ENCODE results near the gene PIAS1.

PIAS1 gene

DNA sequence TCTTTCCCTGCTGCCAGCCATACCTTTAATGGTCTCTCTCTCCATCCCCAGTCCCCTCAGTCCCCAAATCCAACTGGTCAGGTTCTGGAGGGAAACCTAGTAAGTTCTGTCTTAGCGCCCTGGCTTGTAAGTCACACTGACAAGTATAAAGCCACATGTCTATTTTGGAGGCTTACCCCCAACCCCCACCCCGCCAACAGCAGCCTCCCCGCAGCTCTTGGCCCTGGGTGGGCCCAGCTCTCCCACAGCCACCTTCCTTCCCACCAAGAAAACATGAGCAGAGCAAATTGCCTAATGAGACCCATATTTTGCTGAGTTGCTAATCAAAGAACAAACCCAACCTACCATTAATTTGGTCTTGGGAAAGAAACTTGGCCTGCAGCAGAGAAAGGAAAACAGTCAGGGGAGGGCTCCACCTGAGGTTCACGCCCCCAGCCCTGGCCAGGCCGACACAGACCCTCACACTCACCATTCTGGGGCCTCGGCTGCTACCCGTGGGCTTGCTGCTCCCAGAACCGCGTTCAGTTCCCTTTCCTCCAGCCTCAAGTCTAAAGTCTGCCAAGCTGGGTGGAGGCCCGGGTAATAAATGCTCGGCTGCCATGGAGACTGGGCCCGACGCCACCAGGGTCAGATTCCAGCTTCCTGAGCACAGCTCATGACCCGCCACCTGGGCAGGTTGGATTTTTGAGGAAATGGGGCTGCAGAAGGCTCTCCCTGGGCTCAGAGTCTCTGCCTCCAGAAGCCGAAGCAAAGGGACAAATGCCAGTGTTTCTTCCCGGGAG, 150.9 kb downstream of the PIAS1 start, which contains the start of gene CALML4:
CALML4 (minus strand) TSS at position 557 of the 782 bp plus-strand sequence; CDS start at position 472, 85 bp downstream.
- no peak for DNase-seq

GRCh38 chr15:68205558-68205944, 151.4 kb downstream of the PIAS1 start:
- Mint-ChIP-seq H3K4me3 (no peak overlapping the region), H3K36me3 (peaks cover 30 to 38% of the 10 kb centered on the region in 2 donors), H3K4me1 (peaks cover 27 to 38% of the 10 kb centered on the region in 2 donors), H3K27me3 (no peaks in the 10 kb centered on the region), H3K27ac (no peak overlapping the region), H3K9me3 (no peaks in the 10 kb centered on the region)
- no peak for DNase-seq
- no peak for ATAC-seq (replicated peaks)

More for the DNA sequence above, 150.9 kb downstream of the PIAS1 start, which contains the start of gene CALML4:
- H3K27ac Mint-ChIP-seq, result no peak within 1 kb of the TSS
- no peak for ATAC-seq (replicated peaks)
- peaks cover 29 to 35% of the 10 kb centered on the region in 2 donors for H3K36me3 Mint-ChIP-seq
- no peaks in the 10 kb centered on the region for H3K27me3 Mint-ChIP-seq
- no peaks in the 10 kb centered on the region for H3K9me3 Mint-ChIP-seq
- peak within 1 kb of the TSS in 1 of 2 donors; percentile 46 for H3K4me3 Mint-ChIP-seq
- peaks cover 24 to 32% of the 10 kb centered on the region in 2 donors for H3K4me1 Mint-ChIP-seq

DNA sequence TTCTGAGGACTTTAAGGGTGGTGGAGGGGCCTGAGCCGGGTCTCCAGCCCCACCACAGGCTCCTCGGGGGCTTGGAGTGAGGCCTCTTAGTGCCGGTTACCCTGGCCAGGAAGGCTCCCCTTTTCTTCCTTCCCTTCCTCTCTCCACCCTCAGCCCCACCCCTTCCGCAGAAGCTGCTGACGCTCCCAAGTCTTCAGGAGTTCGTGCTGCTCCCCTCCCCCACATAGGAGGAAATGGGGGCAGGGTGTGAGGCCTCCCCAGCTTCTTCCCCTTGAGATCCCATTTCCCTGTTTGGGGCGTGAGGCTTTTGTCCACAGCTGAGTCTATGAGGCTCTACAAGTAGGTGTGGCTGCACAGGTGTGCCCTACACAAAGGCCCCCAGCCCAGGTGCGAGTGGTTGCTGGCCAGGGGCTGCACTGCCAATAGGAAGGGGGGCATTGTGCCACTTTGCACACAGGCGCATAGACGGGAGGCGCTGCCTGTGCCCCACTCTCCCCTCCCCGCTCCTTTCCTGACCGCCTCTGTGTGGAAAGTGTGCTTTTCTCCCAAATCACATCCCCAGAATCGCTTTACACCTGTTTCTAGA, 151.9 kb downstream of the PIAS1 start:
- Mint-ChIP-seq H3K27ac (peak overlapping the region; percentile 71), H3K36me3 (peaks cover 30 to 43% of the 10 kb centered on the region in 2 donors), H3K27me3 (no peaks in the 10 kb centered on the region), H3K4me3 (peak overlapping the region in 1 of 2 donors; percentile 46), H3K4me1 (peaks cover 27 to 43% of the 10 kb centered on the region in 2 donors), H3K9me3 (no peaks in the 10 kb centered on the region)
- ATAC-seq (replicated peaks), result no peak
- no peak for DNase-seq

DNA sequence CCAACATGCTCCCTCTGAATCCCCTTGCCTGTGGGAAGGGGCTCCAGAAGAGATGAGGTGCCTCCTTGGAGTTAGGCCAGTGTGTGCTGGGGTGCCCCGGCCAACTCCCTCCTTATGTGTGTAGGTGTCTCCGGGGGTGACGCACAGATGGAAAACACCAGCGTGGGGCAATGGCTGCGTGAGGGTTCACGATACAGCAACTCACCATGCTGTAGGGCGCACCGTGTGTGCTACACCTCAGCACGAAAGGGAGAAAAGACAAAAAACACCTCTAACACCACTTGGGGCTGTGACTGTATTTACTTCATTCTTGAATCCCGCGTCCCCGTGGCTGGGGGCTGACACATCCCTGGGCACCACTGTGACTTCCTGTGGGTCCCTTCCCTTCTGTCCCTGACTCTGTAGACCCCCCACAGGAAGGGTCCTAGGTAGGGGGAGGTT, 152.6 kb downstream of the PIAS1 start:
- peaks cover 27 to 49% of the 10 kb centered on the region in 2 donors for H3K4me1 Mint-ChIP-seq
- H3K9me3 Mint-ChIP-seq, result no peaks in the 10 kb centered on the region
- no peak for DNase-seq
- no peak for ATAC-seq (replicated peaks)
- H3K4me3 Mint-ChIP-seq, result no peak overlapping the region
- no peak overlapping the region for H3K27ac Mint-ChIP-seq
- H3K36me3 Mint-ChIP-seq, result peaks cover 32 to 50% of the 10 kb centered on the region in 2 donors
- no peaks in the 10 kb centered on the region for H3K27me3 Mint-ChIP-seq

- ATAC-seq (replicated peaks) (no peak), DNase-seq (no peak)
- no peak overlapping the region for H3K4me3 Mint-ChIP-seq
- peaks cover 37 to 55% of the 10 kb centered on the region in 2 donors for H3K36me3 Mint-ChIP-seq
- H3K4me1 Mint-ChIP-seq, result peaks cover 27 to 49% of the 10 kb centered on the region in 2 donors
- H3K27me3 Mint-ChIP-seq, result no peaks in the 10 kb centered on the region
- no peak overlapping the region for H3K27ac Mint-ChIP-seq
- H3K9me3 Mint-ChIP-seq, result no peaks in the 10 kb centered on the region
Observed at GRCh38 chr15:68207176-68207935, 153.2 kb downstream of the PIAS1 start.

- H3K4me1 Mint-ChIP-seq, result peaks cover 27 to 49% of the 10 kb centered on the region in 2 donors
Observed at GRCh38 chr15:68208136-68208535, 154.0 kb downstream of the PIAS1 start.

GRCh38 chr15:68208636-68209240, 154.6 kb downstream of the PIAS1 start:
- H3K4me1 Mint-ChIP-seq, result peaks cover 28 to 49% of the 10 kb centered on the region in 2 donors
- H3K27ac Mint-ChIP-seq, result peak overlapping the region; percentile 60
- DNase-seq (no peak), ATAC-seq (replicated peaks) (peak; percentile 31 to 40)
- H3K9me3 Mint-ChIP-seq, result no peaks in the 10 kb centered on the region
- H3K27me3 Mint-ChIP-seq, result no peaks in the 10 kb centered on the region
- peak overlapping the region in 1 of 2 donors; percentile 36 for H3K4me3 Mint-ChIP-seq
- peaks cover 39 to 57% of the 10 kb centered on the region in 2 donors for H3K36me3 Mint-ChIP-seq

More at GRCh38 chr15:68208136-68208535, 154.0 kb downstream of the PIAS1 start:
- H3K27ac Mint-ChIP-seq, result no peak overlapping the region
- no peaks in the 10 kb centered on the region for H3K9me3 Mint-ChIP-seq
- H3K36me3 Mint-ChIP-seq, result peaks cover 37 to 55% of the 10 kb centered on the region in 2 donors
- DNase-seq, result no peak
- H3K4me3 Mint-ChIP-seq, result peak overlapping the region in 1 of 2 donors; percentile 23
- no peaks in the 10 kb centered on the region for H3K27me3 Mint-ChIP-seq
- no peak for ATAC-seq (replicated peaks)

GRCh38 chr15:68209272-68209671, 155.2 kb downstream of the PIAS1 start:
- Mint-ChIP-seq H3K27ac (peak overlapping the region; percentile 11), H3K4me1 (peaks cover 31 to 49% of the 10 kb centered on the region in 2 donors), H3K4me3 (no peak overlapping the region), H3K9me3 (no peaks in the 10 kb centered on the region), H3K36me3 (peaks cover 43 to 62% of the 10 kb centered on the region in 2 donors), H3K27me3 (no peaks in the 10 kb centered on the region)
- DNase-seq, result no peak
- ATAC-seq (replicated peaks), result peak in 1 of 2 donors; percentile 9

DNA sequence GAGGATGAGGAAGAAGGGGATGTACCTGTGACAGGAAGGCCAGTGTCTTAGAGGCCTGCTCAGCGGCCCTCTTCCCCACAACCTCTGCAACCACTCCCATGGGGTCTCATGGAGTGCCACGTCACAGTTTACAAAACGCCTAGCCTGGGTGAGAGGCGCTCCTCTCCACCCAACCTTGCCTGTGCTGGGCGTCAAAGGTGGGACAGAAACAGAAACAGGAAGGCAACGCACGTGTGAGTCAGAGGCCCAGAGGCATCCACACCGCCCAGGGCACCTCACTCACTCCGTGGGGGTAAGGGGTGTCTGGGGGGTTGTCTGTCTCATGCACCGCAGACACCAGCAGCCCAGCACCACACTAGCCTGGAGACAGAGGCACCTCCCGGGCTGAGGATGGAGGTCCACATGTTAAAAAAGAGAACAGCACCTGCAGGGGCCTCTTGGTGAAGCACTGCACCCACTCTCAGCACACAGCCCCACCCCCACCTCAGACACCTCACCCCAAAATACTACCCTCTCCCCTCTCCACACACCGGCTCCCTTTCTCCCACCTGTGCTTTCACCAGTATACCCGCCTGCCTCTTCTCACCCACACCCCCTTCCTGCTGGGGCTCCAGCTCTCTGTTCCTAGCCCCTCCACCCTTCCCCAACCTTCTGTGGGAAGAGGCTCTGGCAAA, 155.8 kb downstream of the PIAS1 start:
- H3K27ac Mint-ChIP-seq, result peak overlapping the region; percentile 11
- peaks cover 41 to 60% of the 10 kb centered on the region in 2 donors for H3K36me3 Mint-ChIP-seq
- ATAC-seq (replicated peaks), result peak; percentile 80 to 83
- H3K27me3 Mint-ChIP-seq, result no peaks in the 10 kb centered on the region
- H3K4me3 Mint-ChIP-seq, result peak overlapping the region; percentile 5 to 48
- no peaks in the 10 kb centered on the region for H3K9me3 Mint-ChIP-seq
- DNase-seq, result peak; percentile 32
- peaks cover 31 to 49% of the 10 kb centered on the region in 2 donors for H3K4me1 Mint-ChIP-seq

DNA sequence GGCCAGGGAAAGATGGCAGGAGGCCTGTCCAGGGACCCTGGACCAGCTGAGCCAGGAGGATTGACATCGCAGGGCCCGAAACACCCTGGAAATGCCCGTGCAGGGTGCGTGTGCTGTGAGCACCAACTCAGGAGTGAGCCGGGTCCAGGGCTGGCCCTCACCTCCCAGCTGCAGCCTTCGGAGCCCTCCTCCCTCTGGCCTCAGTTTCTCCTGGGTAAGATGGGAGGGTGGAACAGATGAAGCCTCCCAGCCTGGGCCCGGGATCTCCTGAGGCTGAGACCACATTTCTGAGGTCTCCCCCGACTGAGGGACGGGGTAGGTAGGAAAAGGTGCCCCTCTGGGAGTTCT, 156.3 kb downstream of the PIAS1 start:
- Mint-ChIP-seq H3K27me3 (no peaks in the 10 kb centered on the region), H3K27ac (peak overlapping the region; percentile 11), H3K36me3 (peaks cover 40 to 58% of the 10 kb centered on the region in 2 donors), H3K4me3 (no peak overlapping the region), H3K9me3 (no peaks in the 10 kb centered on the region), H3K4me1 (peaks cover 31 to 49% of the 10 kb centered on the region in 2 donors)
- DNase-seq, result no peak
- ATAC-seq (replicated peaks), result no peak

- ATAC-seq (replicated peaks), result peak; percentile 53 to 63
- peak; percentile 39 for DNase-seq
- Mint-ChIP-seq H3K9me3 (no peaks in the 10 kb centered on the region), H3K4me1 (peaks cover 30 to 48% of the 10 kb centered on the region in 2 donors), H3K27me3 (no peaks in the 10 kb centered on the region), H3K36me3 (peaks cover 37 to 57% of the 10 kb centered on the region in 2 donors), H3K4me3 (no peak overlapping the region), H3K27ac (peak overlapping the region; percentile 14)
Observed at GRCh38 chr15:68210821-68211655, 156.9 kb downstream of the PIAS1 start.

GRCh38 chr15:68211656-68212320, 157.7 kb downstream of the PIAS1 start:
- H3K36me3 Mint-ChIP-seq, result peaks cover 39 to 60% of the 10 kb centered on the region in 2 donors
- H3K27ac Mint-ChIP-seq, result no peak overlapping the region
- peaks cover 25 to 40% of the 10 kb centered on the region in 2 donors for H3K4me1 Mint-ChIP-seq
- ATAC-seq (replicated peaks) (no peak), DNase-seq (no peak)
- H3K27me3 Mint-ChIP-seq, result no peaks in the 10 kb centered on the region
- no peaks in the 10 kb centered on the region for H3K9me3 Mint-ChIP-seq
- H3K4me3 Mint-ChIP-seq, result no peak overlapping the region
